ENCODE results near the gene SDK1. TPM values are rescaled to one million over a fixed set of nuclear protein-coding genes. Genes with fewer than 3 reads are reported as not detected.

The SDK1 gene
- total and polyA plus RNA-seq, 4 donors = 0.12 to 0.47 (median 0.36) TPM

DNA sequence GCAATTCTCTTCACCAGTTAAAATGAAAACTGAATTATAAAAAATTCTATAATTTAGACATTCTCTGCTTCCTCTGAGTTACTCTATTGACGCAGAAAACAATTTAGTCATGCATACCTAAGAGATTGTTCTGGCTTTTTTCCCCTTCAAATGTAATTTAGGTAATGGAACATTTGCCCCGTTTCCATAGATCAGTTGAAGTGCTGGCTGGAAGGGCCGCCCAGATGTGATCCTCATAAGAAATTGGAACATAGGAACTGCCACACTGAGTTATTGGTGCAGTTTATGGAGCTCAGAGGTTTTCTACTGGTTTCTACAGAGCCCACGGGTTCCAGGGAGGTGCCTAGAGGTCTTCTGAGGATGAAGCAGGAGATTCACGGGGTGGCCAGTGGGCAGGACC, 581.7 kb downstream of the SDK1 start:
- DNase-seq (ENCODE audit: low spot score) = no peak
- no peak overlapping the region for H3K4me3 ChIP-seq (ENCODE audit: low read depth in 1 of 3, low read length in 3 of 3)
- 89% methylated on average over 5 of the region's 5 CpGs for WGBS
- H3K36me3 ChIP-seq (ENCODE audit: control insufficient read depth in 4 of 4, insufficient read depth in 3 of 4, low read depth in 1 of 4, low read length in 3 of 4) = no peaks in the 10 kb centered on the region
- H3K27me3 ChIP-seq (ENCODE audit: control insufficient read depth in 4 of 4, insufficient read depth in 4 of 4, low read length in 3 of 4) = peaks cover 0 to 2% (median 0%) of the 10 kb centered on the region in 4 donors
- H3K27ac ChIP-seq (ENCODE audit: low read depth in 1 of 2, low read length in 2 of 2) = no peak overlapping the region
- no peaks in the 10 kb centered on the region for H3K9me3 ChIP-seq (ENCODE audit: control insufficient read depth in 4 of 4, low read length in 3 of 4)
- H3K9ac ChIP-seq (ENCODE audit: low read depth in 1 of 2, low read length in 2 of 2) = no peak overlapping the region
- H3K4me1 ChIP-seq (ENCODE audit: control insufficient read depth in 4 of 4, insufficient read depth in 4 of 4, low read length in 3 of 4) = no peaks in the 10 kb centered on the region
- TF ChIP-seq, protein P1, sequence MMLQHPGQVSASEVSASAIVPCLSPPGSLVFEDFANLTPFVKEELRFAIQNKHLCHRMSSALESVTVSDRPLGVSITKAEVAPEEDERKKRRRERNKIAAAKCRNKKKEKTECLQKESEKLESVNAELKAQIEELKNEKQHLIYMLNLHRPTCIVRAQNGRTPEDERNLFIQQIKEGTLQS (IDR thresholded peaks at IDR 0.05) = no peak
- TF ChIP-seq, protein P2, sequence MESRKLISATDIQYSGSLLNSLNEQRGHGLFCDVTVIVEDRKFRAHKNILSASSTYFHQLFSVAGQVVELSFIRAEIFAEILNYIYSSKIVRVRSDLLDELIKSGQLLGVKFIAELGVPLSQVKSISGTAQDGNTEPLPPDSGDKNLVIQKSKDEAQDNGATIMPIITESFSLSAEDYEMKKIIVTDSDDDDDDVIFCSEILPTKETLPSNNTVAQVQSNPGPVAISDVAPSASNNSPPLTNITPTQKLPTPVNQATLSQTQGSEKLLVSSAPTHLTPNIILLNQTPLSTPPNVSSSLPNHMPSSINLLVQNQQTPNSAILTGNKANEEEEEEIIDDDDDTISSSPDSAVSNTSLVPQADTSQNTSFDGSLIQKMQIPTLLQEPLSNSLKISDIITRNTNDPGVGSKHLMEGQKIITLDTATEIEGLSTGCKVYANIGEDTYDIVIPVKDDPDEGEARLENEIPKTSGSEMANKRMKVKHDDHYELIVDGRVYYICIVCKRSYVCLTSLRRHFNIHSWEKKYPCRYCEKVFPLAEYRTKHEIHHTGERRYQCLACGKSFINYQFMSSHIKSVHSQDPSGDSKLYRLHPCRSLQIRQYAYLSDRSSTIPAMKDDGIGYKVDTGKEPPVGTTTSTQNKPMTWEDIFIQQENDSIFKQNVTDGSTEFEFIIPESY (IDR thresholded peaks at IDR 0.05) = no peak
- no peak for TF ChIP-seq HNF4G (IDR thresholded peaks at IDR 0.05)
- TF ChIP-seq NR2F2 (IDR thresholded peaks at IDR 0.05) = no peak
- no peak for TF ChIP-seq JUND (IDR thresholded peaks at IDR 0.05)
- TF ChIP-seq, protein P3, sequence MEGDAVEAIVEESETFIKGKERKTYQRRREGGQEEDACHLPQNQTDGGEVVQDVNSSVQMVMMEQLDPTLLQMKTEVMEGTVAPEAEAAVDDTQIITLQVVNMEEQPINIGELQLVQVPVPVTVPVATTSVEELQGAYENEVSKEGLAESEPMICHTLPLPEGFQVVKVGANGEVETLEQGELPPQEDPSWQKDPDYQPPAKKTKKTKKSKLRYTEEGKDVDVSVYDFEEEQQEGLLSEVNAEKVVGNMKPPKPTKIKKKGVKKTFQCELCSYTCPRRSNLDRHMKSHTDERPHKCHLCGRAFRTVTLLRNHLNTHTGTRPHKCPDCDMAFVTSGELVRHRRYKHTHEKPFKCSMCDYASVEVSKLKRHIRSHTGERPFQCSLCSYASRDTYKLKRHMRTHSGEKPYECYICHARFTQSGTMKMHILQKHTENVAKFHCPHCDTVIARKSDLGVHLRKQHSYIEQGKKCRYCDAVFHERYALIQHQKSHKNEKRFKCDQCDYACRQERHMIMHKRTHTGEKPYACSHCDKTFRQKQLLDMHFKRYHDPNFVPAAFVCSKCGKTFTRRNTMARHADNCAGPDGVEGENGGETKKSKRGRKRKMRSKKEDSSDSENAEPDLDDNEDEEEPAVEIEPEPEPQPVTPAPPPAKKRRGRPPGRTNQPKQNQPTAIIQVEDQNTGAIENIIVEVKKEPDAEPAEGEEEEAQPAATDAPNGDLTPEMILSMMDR (IDR thresholded peaks at IDR 0.05; ENCODE audit: low read depth, low read length, missing input control) = no peak
- no peak for TF ChIP-seq FOXA1 (IDR thresholded peaks at IDR 0.05)
- no peak for TF ChIP-seq TAF1 (conservative IDR thresholded peaks at IDR 0.05)
- TF ChIP-seq SP1 (IDR thresholded peaks at IDR 0.05) = no peak
- no peak for TF ChIP-seq FOXA2 (IDR thresholded peaks at IDR 0.05)
- no peak for TF ChIP-seq GABPA (IDR thresholded peaks at IDR 0.05 in 1 of 2, conservative IDR thresholded peaks at IDR 0.05 in 1 of 2)

- no peak overlapping the region for H3K9ac ChIP-seq (ENCODE audit: low read depth in 1 of 2, low read length in 2 of 2)
- 96% methylated on average over 6 of the region's 6 CpGs for WGBS
Observed at GRCh38 chr7:3884543-3884942, 583.5 kb downstream of the SDK1 start.

More at GRCh38 chr7:3884543-3884942, 583.5 kb downstream of the SDK1 start:
- Histone ChIP-seq H3K36me3 (ENCODE audit: control insufficient read depth in 4 of 4, insufficient read depth in 3 of 4, low read depth in 1 of 4, low read length in 3 of 4) (no peaks in the 10 kb centered on the region), H3K27me3 (ENCODE audit: control insufficient read depth in 4 of 4, insufficient read depth in 4 of 4, low read length in 3 of 4) (peaks cover 0 to 2% (median 0%) of the 10 kb centered on the region in 4 donors), H3K4me1 (ENCODE audit: control insufficient read depth in 4 of 4, insufficient read depth in 4 of 4, low read length in 3 of 4) (no peaks in the 10 kb centered on the region), H3K9me3 (ENCODE audit: control insufficient read depth in 4 of 4, low read length in 3 of 4) (no peaks in the 10 kb centered on the region), H3K4me3 (ENCODE audit: low read depth in 1 of 3, low read length in 3 of 3) (no peak overlapping the region), H3K27ac (ENCODE audit: low read depth in 1 of 2, low read length in 2 of 2) (no peak overlapping the region)
- TF ChIP-seq HNF4A (conservative IDR thresholded peaks at IDR 0.05) (no peak), FOXA1 (IDR thresholded peaks at IDR 0.05) (no peak), RAD21 (IDR thresholded peaks at IDR 0.05) (no peak), GABPA (IDR thresholded peaks at IDR 0.05 in 1 of 2, conservative IDR thresholded peaks at IDR 0.05 in 1 of 2) (no peak), EGR1 (IDR thresholded peaks at IDR 0.05; ENCODE audit: low read depth in 2 of 2) (no peak), HNF4G (IDR thresholded peaks at IDR 0.05) (no peak), JUND (IDR thresholded peaks at IDR 0.05) (no peak), YY1 (IDR thresholded peaks at IDR 0.05) (no peak), FOXA2 (IDR thresholded peaks at IDR 0.05) (no peak), TAF1 (conservative IDR thresholded peaks at IDR 0.05) (no peak), RXRA (IDR thresholded peaks at IDR 0.05) (no peak)
- TF ChIP-seq, protein P1 (IDR thresholded peaks at IDR 0.05) = no peak
- TF ChIP-seq, protein P2 (IDR thresholded peaks at IDR 0.05) = no peak
- TF ChIP-seq, protein P3 (IDR thresholded peaks at IDR 0.05; ENCODE audit: low read depth, low read length, missing input control) = no peak
- no peak for DNase-seq (ENCODE audit: low spot score)

Data from liver (tissue), 9 donors.